Suprapubic skin (tissue), 4 donors: ENCODE data around the gene MME. TPM values are rescaled to one million over a fixed set of nuclear protein-coding genes. Genes with fewer than 3 reads are reported as not detected.
A peak's percentile ranks its signal among the peaks of the same experiment; 100 is the strongest.
"Not testable (repeated sequence)": the region's sequence is repeated elsewhere in the genome, so short reads cannot be mapped to it uniquely, and the experiment has no call there.

Experiments used
- DNase-seq, 2 donors: peaks; one replicate each; pipeline ENCODE4 v3.0.0-alpha.2; 2019; ENCODE audit warnings: low spot score in 2 of 2
- H3K27ac ChIP-seq: fragments of 200-600 bp; sonication (generic); one replicate; pipeline ENCODE4 v1.5.1; 2019
- H3K27me3 ChIP-seq: fragments of 200-600 bp; sonication (generic); one replicate; pipeline ENCODE4 v1.5.1; 2019
- H3K36me3 ChIP-seq: fragments of 200-600 bp; sonication (generic); one replicate; pipeline ENCODE4 v1.5.1; 2019
- H3K4me1 ChIP-seq: fragments of 200-600 bp; sonication (generic); one replicate; pipeline ENCODE4 v1.5.1; 2019
- H3K4me3 ChIP-seq: fragments of 200-600 bp; sonication (generic); one replicate; pipeline ENCODE4 v1.5.1; 2019; ENCODE audit warnings: mild to moderate bottlenecking
- H3K9me3 ChIP-seq: fragments of 200-600 bp; sonication (generic); one replicate; pipeline ENCODE4 v1.5.1; 2019
- CTCF ChIP-seq, 2 donors: fragments of 200-600 bp in 1 of 2; fragments of 450-650 bp in 1 of 2; sonication (generic) in 1 of 2; IDR thresholded peaks; one replicate each; pipeline ENCODE4 v1.5.1; 2016 to 2019; ENCODE audit warnings: antibody characterized with exemption in 2 of 2, mild to moderate bottlenecking in 1 of 2, moderate library complexity in 1 of 2
- EP300 ChIP-seq: sonication (generic); formaldehyde crosslinking; IDR thresholded peaks from one replicate; pipeline ENCODE4 v1.6.1; 2017; ENCODE audit warnings: antibody characterized with exemption
- POLR2A ChIP-seq, 2 donors: fragments of 450-650 bp; IDR thresholded peaks; one replicate each; pipeline ENCODE4 v1.6.1; 2017; ENCODE audit warnings: antibody characterized with exemption in 2 of 2, mild to moderate bottlenecking in 2 of 2, moderate library complexity in 2 of 2
- POLR2AphosphoS5 ChIP-seq, 3 donors: sonication (generic); formaldehyde crosslinking; IDR thresholded peaks; one replicate each; pipeline ENCODE4 v1.6.1; 2017; ENCODE audit warnings: antibody characterized with exemption in 3 of 3
- WGBS: methylation state at CpG from one replicate; pipeline ENCODE4 v1.1.5; 2018; 5-methylcytosine and 5-hydroxymethylcytosine counted together
- total RNA-seq, 4 donors: library from RNA; depleted of rRNA; stranded (reverse); fragments of >200 nt; gene quantifications; one replicate each; pipeline ENCODE4 v1.1.0, GENCODE V29; 2016

Gene MME
- total RNA-seq, 4 donors from 2014 or later = 1.9 to 8.2 (median 6.4) TPM

DNA sequence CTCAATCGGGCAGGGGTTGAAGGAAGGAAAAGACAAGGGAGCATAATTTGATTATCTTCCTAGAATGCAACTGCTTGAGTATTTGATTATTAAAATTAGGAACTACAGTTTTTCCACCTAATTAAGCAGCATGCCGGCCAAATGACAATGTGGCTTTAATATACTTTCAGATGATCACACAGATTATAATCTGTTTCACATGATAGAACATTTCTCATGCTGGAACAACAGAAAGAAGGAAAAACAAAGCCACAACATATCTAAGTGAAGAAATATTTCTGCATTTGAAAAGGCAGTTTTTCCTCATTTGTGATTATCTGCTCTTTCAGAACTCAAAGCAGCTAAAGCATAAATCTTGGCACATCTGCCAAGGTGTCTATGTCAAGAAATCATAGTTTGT is 130.6 kb downstream of the MME start:
- 51% methylated on average over 2 of the region's 2 CpGs for WGBS
- no peak overlapping the region for H3K4me3 ChIP-seq

DNA sequence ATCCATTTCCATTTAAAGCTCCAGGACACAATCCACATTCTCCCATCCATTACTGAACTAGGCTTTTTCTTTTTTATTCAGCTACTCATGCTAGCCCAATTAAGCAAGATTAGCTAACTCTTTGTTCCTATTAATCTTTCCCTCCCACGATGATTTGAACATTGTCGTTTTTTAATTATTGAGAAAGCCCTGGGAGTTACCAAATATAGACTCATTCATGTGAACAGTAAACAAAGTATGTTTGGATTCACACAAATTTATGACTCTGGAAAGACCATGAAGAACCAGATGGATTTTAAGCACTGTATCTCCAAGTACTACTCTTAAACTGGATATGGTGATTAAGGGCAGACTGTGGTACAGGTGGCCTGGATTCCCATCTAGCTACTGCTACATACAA is 131.1 kb downstream of the MME start:
- TF ChIP-seq EP300 (no peak), CTCF (IDR thresholded peaks at IDR 0.05) (no peak), POLR2AphosphoS5 (IDR thresholded peaks at IDR 0.05) (no peak), POLR2A (IDR thresholded peaks at IDR 0.05) (no peak)
- 22% methylated on average over 2 of the region's 2 CpGs for WGBS
- no peak for DNase-seq
- H3K9me3 ChIP-seq = no peaks in the 10 kb centered on the region
- H3K4me3 ChIP-seq = no peak overlapping the region
- no peaks in the 10 kb centered on the region for H3K36me3 ChIP-seq
- peak overlapping the region; percentile 3 for H3K27ac ChIP-seq
- no peaks in the 10 kb centered on the region for H3K27me3 ChIP-seq
- no peaks in the 10 kb centered on the region for H3K4me1 ChIP-seq

More for the DNA sequence above, 130.6 kb downstream of the MME start:
- TF ChIP-seq EP300 = no peak
- TF ChIP-seq POLR2A (IDR thresholded peaks at IDR 0.05) = no peak
- no peak for TF ChIP-seq CTCF (IDR thresholded peaks at IDR 0.05)
- no peak for TF ChIP-seq POLR2AphosphoS5 (IDR thresholded peaks at IDR 0.05)
- no peaks in the 10 kb centered on the region for H3K36me3 ChIP-seq
- H3K27me3 ChIP-seq = no peaks in the 10 kb centered on the region
- peak overlapping the region; percentile 3 for H3K27ac ChIP-seq
- no peaks in the 10 kb centered on the region for H3K4me1 ChIP-seq
- no peaks in the 10 kb centered on the region for H3K9me3 ChIP-seq
- no peak for DNase-seq

DNA sequence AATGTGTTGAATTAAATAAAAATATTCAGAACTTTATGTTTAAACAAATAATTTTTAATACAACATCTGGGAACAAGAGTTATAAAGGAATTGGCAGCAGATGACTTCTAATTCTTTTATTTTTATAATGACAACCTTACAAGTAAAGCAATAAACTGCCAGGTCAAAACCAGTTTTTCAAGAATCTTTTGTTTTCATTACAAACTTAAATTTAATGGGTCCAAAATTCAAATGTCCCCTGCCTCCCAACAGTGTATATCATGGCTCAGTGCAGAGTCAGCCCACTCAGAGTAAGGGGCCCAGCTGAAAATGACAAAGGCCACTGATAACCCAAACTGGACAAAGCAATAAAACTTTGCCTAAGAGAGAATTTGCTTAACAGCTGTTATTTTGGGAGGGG is 131.8 kb downstream of the MME start:
- Histone ChIP-seq H3K9me3 (no peaks in the 10 kb centered on the region), H3K27ac (no peak overlapping the region), H3K4me1 (no peaks in the 10 kb centered on the region), H3K36me3 (no peaks in the 10 kb centered on the region), H3K27me3 (no peaks in the 10 kb centered on the region), H3K4me3 (no peak overlapping the region)
- TF ChIP-seq EP300 (no peak), POLR2A (IDR thresholded peaks at IDR 0.05) (no peak), POLR2AphosphoS5 (IDR thresholded peaks at IDR 0.05) (no peak), CTCF (IDR thresholded peaks at IDR 0.05) (no peak)
- no peak for DNase-seq

DNA sequence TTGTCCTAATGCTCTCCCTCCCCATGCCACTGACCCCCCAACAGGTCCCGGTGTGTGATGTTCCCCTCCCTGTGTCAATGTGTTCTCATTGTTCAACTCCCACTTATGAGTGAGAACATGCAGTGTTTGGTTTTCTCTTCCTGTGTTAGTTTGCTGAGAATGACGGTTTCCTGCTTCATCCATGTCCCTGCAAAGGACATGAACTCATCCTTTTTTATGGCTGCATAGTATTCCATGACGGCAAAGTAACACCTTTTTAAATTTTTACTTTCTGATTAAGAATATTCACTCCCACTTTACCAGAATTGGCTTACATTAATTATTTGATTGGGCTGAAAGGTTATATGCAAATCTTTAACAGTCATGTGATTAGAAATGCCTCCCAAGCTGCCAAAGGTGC is 135.9 kb downstream of the MME start:
- H3K9me3 ChIP-seq, H3K27ac ChIP-seq, H3K27me3 ChIP-seq, H3K36me3 ChIP-seq, H3K4me3 ChIP-seq, H3K4me1 ChIP-seq, DNase-seq: not testable (repeated sequence)
- WGBS = 91% methylated on average over 3 of the region's 3 CpGs

DNA sequence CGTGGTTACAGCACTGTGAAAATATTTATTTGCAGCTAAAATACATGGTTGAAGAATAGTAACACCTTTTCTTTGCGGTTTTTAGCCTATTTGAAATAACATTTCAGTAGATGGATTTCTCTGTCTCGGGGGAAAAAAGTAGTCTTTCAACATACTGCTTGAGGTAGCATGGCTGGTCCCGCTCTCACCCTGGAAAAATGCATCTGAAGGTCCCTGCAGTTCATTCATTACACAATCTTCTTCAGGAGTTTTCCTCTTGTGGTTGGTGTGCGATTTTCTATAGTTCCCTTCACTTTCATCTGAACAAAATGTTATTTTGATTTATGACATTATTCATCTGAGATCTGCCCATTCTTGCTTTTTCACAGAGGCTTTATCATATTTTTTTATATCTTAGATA is 137.5 kb downstream of the MME start:
- 51% methylated on average over 5 of the region's 5 CpGs for WGBS
- Histone ChIP-seq H3K27me3 (no peaks in the 10 kb centered on the region), H3K27ac (no peak overlapping the region), H3K4me1 (no peaks in the 10 kb centered on the region), H3K36me3 (no peaks in the 10 kb centered on the region), H3K9me3 (no peaks in the 10 kb centered on the region), H3K4me3 (no peak overlapping the region)
- TF ChIP-seq POLR2AphosphoS5 (IDR thresholded peaks at IDR 0.05) = no peak
- no peak for TF ChIP-seq EP300
- TF ChIP-seq POLR2A (IDR thresholded peaks at IDR 0.05) = no peak
- TF ChIP-seq CTCF (IDR thresholded peaks at IDR 0.05) = no peak
- no peak for DNase-seq

DNA sequence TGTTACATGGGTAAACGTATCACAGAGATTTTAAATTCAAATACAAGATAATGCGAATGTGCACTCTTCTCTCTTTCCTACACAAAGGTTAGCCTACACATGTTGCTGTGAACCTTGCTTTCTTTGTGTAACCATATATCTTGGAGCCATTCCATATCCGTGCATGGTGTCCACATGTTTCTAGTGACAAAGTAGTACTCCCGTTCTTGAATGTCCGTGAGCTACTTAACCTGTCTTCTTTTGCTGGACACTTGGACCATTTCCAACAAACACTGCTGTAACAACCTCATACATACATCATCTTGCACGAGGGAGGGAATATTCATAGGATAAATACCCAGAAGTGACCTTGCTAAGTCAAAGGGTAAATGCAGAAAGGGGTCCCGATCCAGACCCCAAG is 138.3 kb downstream of the MME start:
- no peak overlapping the region for H3K4me3 ChIP-seq
- H3K27ac ChIP-seq = no peak overlapping the region
- WGBS = 64% methylated on average over 7 of the region's 7 CpGs
- no peaks in the 10 kb centered on the region for H3K4me1 ChIP-seq
- no peaks in the 10 kb centered on the region for H3K27me3 ChIP-seq
- H3K9me3 ChIP-seq = no peaks in the 10 kb centered on the region
- H3K36me3 ChIP-seq = no peaks in the 10 kb centered on the region
- no peak for DNase-seq
- TF ChIP-seq CTCF (IDR thresholded peaks at IDR 0.05) (no peak), EP300 (no peak), POLR2AphosphoS5 (IDR thresholded peaks at IDR 0.05) (no peak), POLR2A (IDR thresholded peaks at IDR 0.05) (no peak)
